ENCODE data around the gene PRKN. TPM values are rescaled to one million over a fixed set of nuclear protein-coding genes. Genes with fewer than 3 reads are reported as not detected.

PRKN gene
- total RNA-seq, 4 donors from 2014 or later: 5.5 to 17.9 (median 6.8) TPM

GRCh38 chr6:161308075-161308655 is 1419.4 kb downstream of the PRKN start:
- no peaks in the 10 kb centered on the region for H3K9me3 ChIP-seq
- no peak for TF ChIP-seq POLR2A (IDR thresholded peaks at IDR 0.05)
- no peak for TF ChIP-seq CTCF (IDR thresholded peaks at IDR 0.05)
- TF ChIP-seq EP300 (IDR thresholded peaks at IDR 0.05): no peak
- 85 to 93% methylated on average over 10 of the region's 10 CpGs for WGBS, 2 donors
- H3K36me3 ChIP-seq: no peaks in the 10 kb centered on the region
- no peaks in the 10 kb centered on the region for H3K27me3 ChIP-seq
- H3K4me1 ChIP-seq: no peaks in the 10 kb centered on the region
- no peak overlapping the region for H3K27ac ChIP-seq
- no peak for DNase-seq (ENCODE audit: low spot score in 2 of 2)
- no peak overlapping the region for H3K4me3 ChIP-seq

- TF ChIP-seq POLR2A (IDR thresholded peaks at IDR 0.05) (no peak), EP300 (IDR thresholded peaks at IDR 0.05) (no peak), CTCF (IDR thresholded peaks at IDR 0.05) (no peak)
- WGBS, 2 donors: 37 to 47% methylated on average over 4 of the region's 4 CpGs
- no peaks in the 10 kb centered on the region for H3K27me3 ChIP-seq
- no peaks in the 10 kb centered on the region for H3K4me1 ChIP-seq
- H3K4me3 ChIP-seq: no peak overlapping the region
- H3K9me3 ChIP-seq: no peaks in the 10 kb centered on the region
- no peaks in the 10 kb centered on the region for H3K36me3 ChIP-seq
- no peak overlapping the region for H3K27ac ChIP-seq
- DNase-seq (ENCODE audit: low spot score in 2 of 2): no peak
Observed at GRCh38 chr6:161305860-161306259, 1421.7 kb downstream of the PRKN start.

- Histone ChIP-seq H3K9me3 (no peaks in the 10 kb centered on the region), H3K27ac (no peak overlapping the region), H3K36me3 (no peaks in the 10 kb centered on the region), H3K4me1 (no peaks in the 10 kb centered on the region), H3K4me3 (no peak overlapping the region), H3K27me3 (no peaks in the 10 kb centered on the region)
- no peak for DNase-seq (ENCODE audit: low spot score in 2 of 2)
- 89 to 92% methylated on average over 16 of the region's 16 CpGs for WGBS, 2 donors
- TF ChIP-seq CTCF (IDR thresholded peaks at IDR 0.05) (no peak), EP300 (IDR thresholded peaks at IDR 0.05) (no peak), POLR2A (IDR thresholded peaks at IDR 0.05) (no peak)
Observed at GRCh38 chr6:161303628-161304340, 1423.8 kb downstream of the PRKN start.

GRCh38 chr6:161302949-161303348 is 1424.6 kb downstream of the PRKN start:
- no peaks in the 10 kb centered on the region for H3K36me3 ChIP-seq
- H3K9me3 ChIP-seq: no peaks in the 10 kb centered on the region
- 84 to 85% methylated on average over 6 of the region's 6 CpGs for WGBS, 2 donors
- no peak for TF ChIP-seq CTCF (IDR thresholded peaks at IDR 0.05)
- no peak for TF ChIP-seq POLR2A (IDR thresholded peaks at IDR 0.05)
- no peak for TF ChIP-seq EP300 (IDR thresholded peaks at IDR 0.05)
- H3K4me3 ChIP-seq: no peak overlapping the region
- no peaks in the 10 kb centered on the region for H3K27me3 ChIP-seq
- no peaks in the 10 kb centered on the region for H3K4me1 ChIP-seq
- no peak for DNase-seq (ENCODE audit: low spot score in 2 of 2)
- H3K27ac ChIP-seq: no peak overlapping the region

- TF ChIP-seq EP300 (IDR thresholded peaks at IDR 0.05) (no peak), POLR2A (IDR thresholded peaks at IDR 0.05) (no peak), CTCF (IDR thresholded peaks at IDR 0.05) (no peak)
- WGBS, 2 donors: 40 to 47% methylated on average over 2 of the region's 2 CpGs
Observed at GRCh38 chr6:161301338-161301737, 1426.2 kb downstream of the PRKN start.

More at GRCh38 chr6:161301338-161301737, 1426.2 kb downstream of the PRKN start:
- no peaks in the 10 kb centered on the region for H3K36me3 ChIP-seq
- H3K27me3 ChIP-seq: no peaks in the 10 kb centered on the region
- no peak overlapping the region for H3K27ac ChIP-seq
- H3K4me3 ChIP-seq: no peak overlapping the region
- no peak for DNase-seq (ENCODE audit: low spot score in 2 of 2)
- no peaks in the 10 kb centered on the region for H3K4me1 ChIP-seq
- H3K9me3 ChIP-seq: no peaks in the 10 kb centered on the region

All from tibial nerve (tissue), 4 donors.